Neural crest cell (in vitro differentiated cells): ENCODE measurements around the gene SETD2. TPM values are rescaled to one million over a fixed set of nuclear protein-coding genes. Genes with fewer than 3 reads are reported as not detected.
"Not testable (repeated sequence)": the region's sequence is repeated elsewhere in the genome, so short reads cannot be mapped to it uniquely, and the experiment has no call there.

ENCODE experiments used
- DNase-seq: peaks from one replicate; pipeline ENCODE4 v3.0.0; 2021; ENCODE audit warnings: low read depth, mixed read lengths, low spot score
- H3K27ac Mint-ChIP-seq: one replicate; pipeline ENCODE4 v1.8.0; 2021; ENCODE audit warnings: mild to moderate bottlenecking, mixed read lengths; ENCODE audit not compliant: unreplicated experiment
- H3K27me3 Mint-ChIP-seq: 2 replicates; pipeline ENCODE4 v1.8.0; 2021; ENCODE audit warnings: low read depth, mild to moderate bottlenecking, mixed read lengths
- H3K36me3 Mint-ChIP-seq: 2 replicates; pipeline ENCODE4 v1.8.0; 2021; ENCODE audit warnings: low read depth, mild to moderate bottlenecking, mixed read lengths
- H3K4me1 Mint-ChIP-seq: 2 replicates; pipeline ENCODE4 v1.8.0; 2021; ENCODE audit warnings: mixed read lengths
- H3K4me3 Mint-ChIP-seq: one replicate; pipeline ENCODE4 v1.8.0; 2021; ENCODE audit warnings: mild to moderate bottlenecking, mixed read lengths
- H3K9me3 Mint-ChIP-seq: 2 replicates; pipeline ENCODE4 v1.8.0; 2021; ENCODE audit warnings: mixed read lengths
- total RNA-seq: library from RNA; stranded (reverse); gene quantifications from 2 replicates; pipeline ENCODE4 v1.2.1, GENCODE V29; 2021
- TF ChIP-seq, protein P1 (sequence below): fragments of 200-600 bp; sonication (generic); conservative IDR thresholded peaks from 2 replicates; pipeline ENCODE4 v1.5.0; 2021; ENCODE audit warnings: antibody characterized with exemption, mild to moderate bottlenecking

The SETD2 gene
- total RNA-seq, 1 donor from 2014 or later: 52.7 TPM

DNA sequence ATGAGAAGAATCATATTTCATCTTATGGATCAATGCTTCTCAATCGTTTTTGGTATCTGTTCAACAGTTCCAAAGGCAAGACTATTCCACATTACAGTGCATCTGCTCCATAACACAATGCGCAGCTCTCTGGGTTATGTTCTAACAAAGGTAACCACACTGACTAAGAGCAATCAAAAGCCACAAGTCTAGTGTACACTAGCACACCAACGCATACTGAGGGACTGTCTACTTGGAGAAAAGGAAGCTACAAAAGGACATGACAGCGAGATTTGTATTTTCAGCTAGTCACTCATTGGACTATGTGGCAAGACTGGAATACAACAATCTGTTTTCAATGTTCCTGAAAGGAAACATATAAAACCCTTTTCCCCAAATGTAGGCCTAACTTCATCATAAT is 35.8 kb downstream of the SETD2 start:
- Mint-ChIP-seq H3K4me1 (peaks cover 6% of the 10 kb centered on the region), H3K27ac (no peak overlapping the region), H3K9me3 (no peaks in the 10 kb centered on the region), H3K27me3 (no peaks in the 10 kb centered on the region), H3K36me3 (peaks cover 8% of the 10 kb centered on the region), H3K4me3 (no peak overlapping the region)
- DNase-seq: no peak
- TF ChIP-seq, protein P1, sequence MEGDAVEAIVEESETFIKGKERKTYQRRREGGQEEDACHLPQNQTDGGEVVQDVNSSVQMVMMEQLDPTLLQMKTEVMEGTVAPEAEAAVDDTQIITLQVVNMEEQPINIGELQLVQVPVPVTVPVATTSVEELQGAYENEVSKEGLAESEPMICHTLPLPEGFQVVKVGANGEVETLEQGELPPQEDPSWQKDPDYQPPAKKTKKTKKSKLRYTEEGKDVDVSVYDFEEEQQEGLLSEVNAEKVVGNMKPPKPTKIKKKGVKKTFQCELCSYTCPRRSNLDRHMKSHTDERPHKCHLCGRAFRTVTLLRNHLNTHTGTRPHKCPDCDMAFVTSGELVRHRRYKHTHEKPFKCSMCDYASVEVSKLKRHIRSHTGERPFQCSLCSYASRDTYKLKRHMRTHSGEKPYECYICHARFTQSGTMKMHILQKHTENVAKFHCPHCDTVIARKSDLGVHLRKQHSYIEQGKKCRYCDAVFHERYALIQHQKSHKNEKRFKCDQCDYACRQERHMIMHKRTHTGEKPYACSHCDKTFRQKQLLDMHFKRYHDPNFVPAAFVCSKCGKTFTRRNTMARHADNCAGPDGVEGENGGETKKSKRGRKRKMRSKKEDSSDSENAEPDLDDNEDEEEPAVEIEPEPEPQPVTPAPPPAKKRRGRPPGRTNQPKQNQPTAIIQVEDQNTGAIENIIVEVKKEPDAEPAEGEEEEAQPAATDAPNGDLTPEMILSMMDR: no peak

DNA sequence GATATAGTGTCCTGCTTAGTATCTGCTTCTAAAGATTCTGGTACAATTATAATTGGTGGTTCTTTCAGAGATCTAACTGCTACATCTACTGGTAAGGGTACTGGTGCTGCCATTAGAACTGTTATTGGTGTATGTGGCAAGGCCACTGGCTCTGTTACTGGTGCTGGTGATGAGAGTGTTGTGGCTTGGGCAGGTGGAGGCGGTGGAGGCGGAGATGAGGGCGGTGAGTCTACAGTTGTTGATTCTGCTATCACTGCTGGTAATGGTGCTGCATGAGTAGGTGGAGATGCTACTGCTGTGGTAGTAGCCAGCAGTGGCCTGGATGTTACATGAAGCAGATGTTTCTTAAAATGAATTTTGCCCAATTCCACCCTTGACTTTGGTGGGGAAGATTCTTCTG is 40.1 kb downstream of the SETD2 start:
- Mint-ChIP-seq H3K27ac (no peak overlapping the region), H3K36me3 (peaks cover 37% of the 10 kb centered on the region), H3K4me1 (no peaks in the 10 kb centered on the region), H3K4me3 (no peak overlapping the region), H3K27me3 (no peaks in the 10 kb centered on the region), H3K9me3 (no peaks in the 10 kb centered on the region)
- TF ChIP-seq, protein P1: no peak
- no peak for DNase-seq

DNA sequence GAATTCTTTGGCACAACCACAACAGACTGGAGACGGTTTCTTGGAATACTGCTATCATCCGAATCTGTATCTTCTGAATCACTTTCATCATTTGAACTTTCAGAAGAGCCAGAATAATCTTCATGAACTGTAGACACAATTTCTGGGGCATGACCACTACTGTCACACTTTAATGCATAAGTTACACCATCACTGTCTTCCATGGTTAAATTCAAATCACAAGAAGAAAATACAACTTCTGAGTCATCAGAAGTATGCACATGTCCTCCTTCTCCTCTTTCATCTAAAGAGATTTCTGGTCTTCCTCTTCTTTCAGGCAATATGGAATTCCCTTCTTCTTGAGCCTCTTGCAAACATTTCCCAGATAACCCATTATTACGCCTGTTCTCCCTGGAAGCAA is 42.5 kb downstream of the SETD2 start:
- H3K36me3 Mint-ChIP-seq: peaks cover 39% of the 10 kb centered on the region

DNA sequence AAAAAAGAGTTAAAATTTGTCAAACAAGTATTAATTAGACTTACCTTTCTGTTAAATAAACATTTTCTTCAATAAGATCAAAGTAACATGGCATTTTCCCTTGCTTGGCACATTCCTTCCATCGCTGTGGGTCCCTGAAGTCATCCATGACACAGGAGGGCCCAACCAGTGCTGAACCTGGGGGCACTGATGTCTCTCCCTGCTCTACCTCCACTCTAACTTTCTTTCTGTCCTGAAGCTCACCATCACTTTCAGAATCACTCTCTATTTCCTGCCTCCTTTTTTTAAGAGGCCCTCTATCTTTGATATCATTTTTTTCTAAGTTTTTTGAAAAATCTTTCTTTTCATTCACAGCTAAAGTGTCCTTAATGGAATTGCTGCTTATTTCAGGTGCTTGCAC is 43.8 kb downstream of the SETD2 start:
- DNase-seq: no peak
- no peaks in the 10 kb centered on the region for H3K27me3 Mint-ChIP-seq
- no peak overlapping the region for H3K4me3 Mint-ChIP-seq
- H3K36me3 Mint-ChIP-seq: peaks cover 39% of the 10 kb centered on the region
- H3K9me3 Mint-ChIP-seq: no peaks in the 10 kb centered on the region
- H3K4me1 Mint-ChIP-seq: no peaks in the 10 kb centered on the region
- H3K27ac Mint-ChIP-seq: no peak overlapping the region
- TF ChIP-seq, protein P1: no peak

More for the DNA sequence above, 42.5 kb downstream of the SETD2 start:
- DNase-seq: no peak
- no peaks in the 10 kb centered on the region for H3K4me1 Mint-ChIP-seq
- no peak overlapping the region for H3K27ac Mint-ChIP-seq
- no peaks in the 10 kb centered on the region for H3K27me3 Mint-ChIP-seq
- no peak overlapping the region for H3K4me3 Mint-ChIP-seq
- TF ChIP-seq, protein P1: no peak
- H3K9me3 Mint-ChIP-seq: no peaks in the 10 kb centered on the region

- not testable (repeated sequence) for H3K4me3 Mint-ChIP-seq, H3K9me3 Mint-ChIP-seq, DNase-seq, H3K27ac Mint-ChIP-seq, H3K4me1 Mint-ChIP-seq, H3K27me3 Mint-ChIP-seq
- peaks cover 39% of the 10 kb centered on the region for H3K36me3 Mint-ChIP-seq
Measured at GRCh38 chr3:47119387-47119786, 44.5 kb downstream of the SETD2 start.

GRCh38 chr3:47117807-47118364 is 46.0 kb downstream of the SETD2 start:
- Mint-ChIP-seq H3K27ac (no peak overlapping the region), H3K36me3 (peaks cover 38% of the 10 kb centered on the region), H3K4me3 (no peak overlapping the region), H3K4me1 (no peaks in the 10 kb centered on the region), H3K27me3 (no peaks in the 10 kb centered on the region), H3K9me3 (no peaks in the 10 kb centered on the region)
- TF ChIP-seq, protein P1: no peak
- DNase-seq: no peak

- H3K4me3 Mint-ChIP-seq, H3K27me3 Mint-ChIP-seq, H3K9me3 Mint-ChIP-seq, H3K27ac Mint-ChIP-seq, H3K4me1 Mint-ChIP-seq, DNase-seq: not testable (repeated sequence)
- peaks cover 20% of the 10 kb centered on the region for H3K36me3 Mint-ChIP-seq
Measured at GRCh38 chr3:47115524-47115923, 48.4 kb downstream of the SETD2 start.
